Stomach (tissue), 9 donors: Measurements from ENCODE around the gene PHOX2A. TPM values are rescaled to one million over a fixed set of nuclear protein-coding genes. Genes with fewer than 3 reads are reported as not detected.
"Not testable (repeated sequence)": the region's sequence is repeated elsewhere in the genome, so short reads cannot be mapped to it uniquely, and the experiment has no call there.

Experiments used
- DNase-seq, 2 donors: peaks; one replicate each; pipeline versions ENCODE4 v3.0.0 to v3.0.0-alpha.2; 2013 to 2019
- H3K27ac ChIP-seq, 5 donors: fragments of 200-600 bp in 4 of 5; sonication (generic) in 4 of 5; one replicate each; pipeline ENCODE4 v1.5.1; 2013 to 2019; ENCODE audit warnings: mild to moderate bottlenecking in 1 of 5, moderate library complexity in 1 of 5
- H3K27me3 ChIP-seq, 3 donors: fragments of 200-600 bp; sonication (generic); one replicate each; pipeline ENCODE4 v1.5.1; 2017 to 2019; ENCODE audit warnings: mixed run types in 1 of 3
- H3K36me3 ChIP-seq, 4 donors: fragments of 200-600 bp; sonication (generic); 1 replicate in 3 of 4; 2 replicates in 1 of 4; pipeline ENCODE4 v1.5.1; 2016 to 2019
- H3K4me1 ChIP-seq, 4 donors: fragments of 200-600 bp; sonication (generic); one replicate each; pipeline ENCODE4 v1.5.1; 2016 to 2019
- H3K4me3 ChIP-seq, 4 donors: fragments of 200-600 bp; sonication (generic) in 3 of 4; one replicate each; pipeline ENCODE4 v1.5.1; 2016 to 2019; ENCODE audit warnings: mild to moderate bottlenecking in 1 of 4
- H3K9me3 ChIP-seq, 4 donors: fragments of 200-600 bp; sonication (generic); one replicate each; pipeline ENCODE4 v1.5.1; 2016 to 2019
- EP300 ChIP-seq: sonication (generic); formaldehyde crosslinking; IDR thresholded peaks from one replicate; pipeline ENCODE4 v1.6.1; 2017; ENCODE audit warnings: antibody characterized with exemption
- POLR2A ChIP-seq, 4 donors: fragments of 450-650 bp; IDR thresholded peaks; one replicate each; pipeline ENCODE4 v1.6.1; 2016; ENCODE audit warnings: antibody characterized with exemption in 4 of 4, control low read depth in 2 of 4, mild to moderate bottlenecking in 1 of 4, moderate library complexity in 1 of 4
- POLR2AphosphoS5 ChIP-seq, 3 donors: sonication (generic); formaldehyde crosslinking; IDR thresholded peaks; one replicate each; pipeline ENCODE4 v1.6.1; 2016; ENCODE audit warnings: antibody characterized with exemption in 3 of 3
- WGBS, 5 donors: extraction: QIAGEN DNeasy Blood & Tissue Kit in 3 of 5; methylation state at CpG; one replicate each; pipeline versions ENCODE4 v1.1.5 to v1.1.7; 2013 to 2018; 5-methylcytosine and 5-hydroxymethylcytosine counted together
- intact Hi-C: fragments of 100-400 bp; cut with DNase I; formaldehyde crosslinking; loops from one replicate; pipeline ENCODE4 v1.15.1; 2023; ENCODE audit warnings: low total_unique reads
- polyA plus RNA-seq, 3 donors: library from polyadenylated mRNA; stranded (reverse); fragments of 200-250 nt; gene quantifications; one replicate each; pipeline ENCODE4 v1.2.3, GENCODE V29; 2013
- total RNA-seq, 5 donors: library from RNA; depleted of rRNA; stranded (reverse); fragments of >200 nt; gene quantifications; one replicate each; pipeline versions ENCODE4 v1.1.0 to v1.2.3, GENCODE V29; 2014 to 2016
- TF ChIP-seq, protein P1 (sequence below), 7 experiments: fragments of 450-650 bp in 4 of 7; fragments of 200-600 bp in 3 of 7; sonication (generic) in 3 of 7; IDR thresholded peaks; one replicate each; pipeline ENCODE4 v1.5.1; 2016 to 2019; ENCODE audit warnings: antibody characterized with exemption in 7 of 7, control low read depth in 2 of 7, mild to moderate bottlenecking in 1 of 7
- donor health status: healthy with polysubstance abuse.
- donor health status: Bipolar disorder and iron deficiency.
- donor health status: healthy.

Gene PHOX2A
- total and polyA plus RNA-seq, 8 donors, result 0.53 TPM; not detected in 7

DNA sequence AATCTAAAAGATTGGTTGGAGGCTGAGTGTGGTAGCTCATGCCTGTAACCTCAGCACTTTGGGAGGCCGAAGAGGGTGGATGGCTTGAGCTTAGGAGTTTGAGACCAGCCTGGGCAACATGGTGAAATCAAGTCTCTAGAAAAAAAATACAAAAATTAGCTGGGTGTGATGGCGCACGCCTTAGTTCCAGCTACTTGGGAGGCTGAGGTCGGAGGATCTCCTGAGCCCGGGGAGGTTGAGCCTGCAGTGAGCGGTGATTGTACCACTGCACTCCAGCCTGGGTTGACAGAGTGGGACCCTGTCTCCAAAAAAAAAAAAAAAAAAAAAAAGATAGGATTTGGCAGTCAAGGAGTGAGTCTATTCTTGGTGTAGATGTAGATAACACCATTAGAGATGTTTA is 41.4 kb downstream of the PHOX2A start:
- H3K4me3 ChIP-seq, result no peak overlapping the region
- H3K27ac ChIP-seq, result no peak overlapping the region
- 94 to 99% (median 97%) methylated on average over 6 of the region's 6 CpGs for WGBS, 5 donors
- no peaks in the 10 kb centered on the region for H3K4me1 ChIP-seq
- TF ChIP-seq, protein P1, sequence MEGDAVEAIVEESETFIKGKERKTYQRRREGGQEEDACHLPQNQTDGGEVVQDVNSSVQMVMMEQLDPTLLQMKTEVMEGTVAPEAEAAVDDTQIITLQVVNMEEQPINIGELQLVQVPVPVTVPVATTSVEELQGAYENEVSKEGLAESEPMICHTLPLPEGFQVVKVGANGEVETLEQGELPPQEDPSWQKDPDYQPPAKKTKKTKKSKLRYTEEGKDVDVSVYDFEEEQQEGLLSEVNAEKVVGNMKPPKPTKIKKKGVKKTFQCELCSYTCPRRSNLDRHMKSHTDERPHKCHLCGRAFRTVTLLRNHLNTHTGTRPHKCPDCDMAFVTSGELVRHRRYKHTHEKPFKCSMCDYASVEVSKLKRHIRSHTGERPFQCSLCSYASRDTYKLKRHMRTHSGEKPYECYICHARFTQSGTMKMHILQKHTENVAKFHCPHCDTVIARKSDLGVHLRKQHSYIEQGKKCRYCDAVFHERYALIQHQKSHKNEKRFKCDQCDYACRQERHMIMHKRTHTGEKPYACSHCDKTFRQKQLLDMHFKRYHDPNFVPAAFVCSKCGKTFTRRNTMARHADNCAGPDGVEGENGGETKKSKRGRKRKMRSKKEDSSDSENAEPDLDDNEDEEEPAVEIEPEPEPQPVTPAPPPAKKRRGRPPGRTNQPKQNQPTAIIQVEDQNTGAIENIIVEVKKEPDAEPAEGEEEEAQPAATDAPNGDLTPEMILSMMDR (IDR thresholded peaks at IDR 0.05), result no peak
- TF ChIP-seq POLR2A (IDR thresholded peaks at IDR 0.05) (no peak), POLR2AphosphoS5 (IDR thresholded peaks at IDR 0.05) (no peak), EP300 (no peak)
- H3K9me3 ChIP-seq, result no peaks in the 10 kb centered on the region
- H3K36me3 ChIP-seq, result no peaks in the 10 kb centered on the region
- intact Hi-C loops, result no loop called here
- no peaks in the 10 kb centered on the region for H3K27me3 ChIP-seq
- DNase-seq, result peak in 1 of 2 donors; percentile 23

DNA sequence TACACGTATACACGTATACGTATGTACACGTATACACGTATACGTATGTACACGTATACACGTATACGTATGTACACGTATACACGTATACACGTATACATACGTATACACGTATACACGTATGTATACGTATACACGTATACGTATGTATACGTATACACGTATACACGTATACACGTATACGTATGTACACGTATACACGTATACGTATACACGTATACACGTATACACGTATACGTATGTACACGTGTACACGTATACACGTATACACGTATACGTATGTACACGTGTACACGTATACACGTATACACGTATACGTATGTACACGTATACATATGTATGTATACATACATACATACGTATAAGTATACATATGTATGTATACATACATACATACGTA is 42.5 kb downstream of the PHOX2A start:
- 88 to 95% (median 92%) methylated on average over 24 to 43 of the region's 43 CpGs for WGBS, 5 donors
- intact Hi-C loops, DNase-seq: not testable (repeated sequence)

DNA sequence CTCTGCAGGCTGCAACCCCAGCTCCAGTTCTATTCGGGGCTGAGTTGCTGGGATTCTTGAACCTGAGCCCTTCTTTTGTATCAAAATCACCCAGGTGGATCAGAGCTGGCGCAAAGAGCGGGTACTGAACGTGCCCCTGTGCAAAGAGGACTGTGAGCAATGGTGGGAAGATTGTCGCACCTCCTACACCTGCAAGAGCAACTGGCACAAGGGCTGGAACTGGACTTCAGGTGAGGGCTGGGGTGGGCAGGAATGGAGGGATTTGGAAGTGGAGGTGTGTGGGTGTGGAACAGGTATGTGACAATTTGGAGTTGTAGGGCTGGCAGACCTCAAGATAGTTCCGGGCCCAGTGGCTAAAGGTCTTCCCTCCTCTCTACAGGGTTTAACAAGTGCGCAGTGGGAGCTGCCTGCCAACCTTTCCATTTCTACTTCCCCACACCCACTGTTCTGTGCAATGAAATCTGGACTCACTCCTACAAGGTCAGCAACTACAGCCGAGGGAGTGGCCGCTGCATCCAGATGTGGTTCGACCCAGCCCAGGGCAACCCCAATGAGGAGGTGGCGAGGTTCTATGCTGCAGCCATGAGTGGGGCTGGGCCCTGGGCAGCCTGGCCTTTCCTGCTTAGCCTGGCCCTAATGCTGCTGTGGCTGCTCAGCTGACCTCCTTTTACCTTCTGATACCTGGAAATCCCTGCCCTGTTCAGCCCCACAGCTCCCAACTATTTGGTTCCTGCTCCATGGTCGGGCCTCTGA is 48.3 kb downstream of the PHOX2A start:
- no peak for DNase-seq
- Histone ChIP-seq H3K4me3 (no peak overlapping the region), H3K9me3 (no peaks in the 10 kb centered on the region), H3K27ac (no peak overlapping the region), H3K4me1 (no peaks in the 10 kb centered on the region), H3K36me3 (no peaks in the 10 kb centered on the region), H3K27me3 (no peaks in the 10 kb centered on the region)
- TF ChIP-seq EP300 (no peak), POLR2AphosphoS5 (IDR thresholded peaks at IDR 0.05) (no peak), POLR2A (IDR thresholded peaks at IDR 0.05) (no peak)
- TF ChIP-seq, protein P1 (IDR thresholded peaks at IDR 0.05), result no peak
- intact Hi-C loops, result no loop called here
- 79 to 87% (median 83%) methylated on average over 11 to 12 of the region's 12 CpGs for WGBS, 5 donors

More for the DNA sequence above, 42.5 kb downstream of the PHOX2A start:
- H3K27ac ChIP-seq, H3K4me1 ChIP-seq, H3K4me3 ChIP-seq, H3K36me3 ChIP-seq, H3K9me3 ChIP-seq, H3K27me3 ChIP-seq: not testable (repeated sequence)

DNA sequence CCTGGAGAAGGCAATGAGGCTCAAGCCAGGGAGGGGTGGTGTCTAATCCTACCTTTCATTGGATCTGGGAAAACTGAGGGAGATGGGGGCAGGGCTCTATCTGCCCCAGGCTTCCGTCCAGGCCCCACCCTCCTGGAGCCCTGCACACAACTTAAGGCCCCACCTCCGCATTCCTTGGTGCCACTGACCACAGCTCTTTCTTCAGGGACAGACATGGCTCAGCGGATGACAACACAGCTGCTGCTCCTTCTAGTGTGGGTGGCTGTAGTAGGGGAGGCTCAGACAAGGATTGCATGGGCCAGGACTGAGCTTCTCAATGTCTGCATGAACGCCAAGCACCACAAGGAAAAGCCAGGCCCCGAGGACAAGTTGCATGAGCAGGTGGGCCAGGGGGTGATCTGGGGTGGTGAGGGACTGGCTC is 52.0 kb downstream of the PHOX2A start, which contains the start of gene FOLR1:
TSS of gene FOLR1 (plus strand) at position 180 of the 421 bp plus-strand sequence. CDS start at position 214, 34 bp downstream.
- Histone ChIP-seq H3K36me3 (no peaks in the 10 kb centered on the region), H3K27ac (no peak within 1 kb of the TSS), H3K9me3 (no peaks in the 10 kb centered on the region), H3K4me3 (no peak within 1 kb of the TSS), H3K4me1 (peaks cover 0 to 12% (median 5%) of the 10 kb centered on the region in 4 donors), H3K27me3 (no peaks in the 10 kb centered on the region)
- WGBS, 5 donors, result 46 to 66% (median 57%) methylated on average over 4 to 5 of the region's 5 CpGs
- TF ChIP-seq POLR2A (IDR thresholded peaks at IDR 0.05) (no peak), EP300 (no peak), POLR2AphosphoS5 (IDR thresholded peaks at IDR 0.05) (no peak)
- TF ChIP-seq, protein P1 (IDR thresholded peaks at IDR 0.05), result no peak
- DNase-seq, result peak in 1 of 2 donors; percentile 35
- intact Hi-C loops, result no loop called here

DNA sequence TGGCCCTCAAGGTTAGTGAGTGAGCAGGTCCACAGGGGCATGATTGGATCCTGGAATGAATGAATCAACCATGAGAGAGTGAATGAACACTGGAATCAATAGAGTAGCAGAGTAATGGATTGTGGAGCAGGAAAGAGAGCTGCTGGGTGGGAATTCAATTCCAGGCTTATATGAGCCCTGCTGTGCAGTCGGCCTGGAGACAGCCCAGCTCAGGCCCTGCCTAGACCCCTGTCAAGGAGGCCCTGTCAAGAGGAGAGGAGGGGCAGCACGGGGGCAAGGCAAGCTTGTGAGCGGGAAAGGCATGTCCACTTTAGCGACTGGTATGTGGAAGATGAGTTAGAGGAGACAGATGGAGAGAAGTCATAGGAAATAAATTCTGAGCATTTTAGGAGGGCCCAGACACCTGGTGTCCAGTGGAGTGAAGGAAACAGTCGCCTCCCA is 53.3 kb downstream of the PHOX2A start:
- intact Hi-C loops, result no loop called here
- WGBS, 5 donors, result 76 to 92% (median 78%) methylated on average over 5 of the region's 5 CpGs
- no peak for DNase-seq
- Histone ChIP-seq H3K36me3 (no peaks in the 10 kb centered on the region), H3K4me1 (peaks cover 0 to 12% (median 5%) of the 10 kb centered on the region in 4 donors), H3K4me3 (no peak overlapping the region), H3K9me3 (no peaks in the 10 kb centered on the region), H3K27ac (no peak overlapping the region), H3K27me3 (no peaks in the 10 kb centered on the region)
- TF ChIP-seq EP300 (no peak), POLR2A (IDR thresholded peaks at IDR 0.05) (no peak), POLR2AphosphoS5 (IDR thresholded peaks at IDR 0.05) (no peak)
- TF ChIP-seq, protein P1 (IDR thresholded peaks at IDR 0.05), result no peak
